ENCODE data around the gene MUCL3.
"Not testable (repeated sequence)": the region's sequence is repeated elsewhere in the genome, so short reads cannot be mapped to it uniquely, and the experiment has no call there.

Gene MUCL3

DNA sequence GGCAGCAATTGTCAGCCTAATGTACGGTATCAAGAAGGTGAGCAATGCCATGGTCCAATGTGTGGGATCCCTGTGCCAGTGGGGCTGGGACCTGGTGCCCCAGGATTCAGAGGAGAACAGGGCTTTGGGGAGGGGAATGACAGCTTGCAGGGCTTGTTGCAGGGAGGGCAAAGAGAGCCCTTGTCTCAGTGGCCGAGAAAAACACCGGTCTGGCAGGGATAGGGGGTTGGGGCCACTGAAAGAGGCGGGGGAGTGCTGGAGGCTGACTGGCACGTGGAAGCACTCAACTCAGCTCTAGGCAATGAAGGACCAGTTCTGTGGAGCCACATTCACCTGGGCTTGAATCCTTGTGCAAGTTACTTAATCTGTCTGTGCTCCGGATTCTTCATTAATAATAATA, 3.5 kb upstream of the MUCL3 start:
- no peak for DNase-seq (ENCODE audit: low read depth in 2 of 2, low spot score in 1 of 2)

- no peak for DNase-seq (ENCODE audit: low read depth in 2 of 2, low spot score in 1 of 2)
Measured at GRCh38 chr6:30938730-30939129, 2.0 kb upstream of the MUCL3 start.

- DNase-seq (ENCODE audit: low read depth in 2 of 2, low spot score in 1 of 2) = no peak
Measured at GRCh38 chr6:30939473-30939872, 1.3 kb upstream of the MUCL3 start.

GRCh38 chr6:30942338-30943060, 1.7 kb downstream of the MUCL3 start:
- no peak for DNase-seq (ENCODE audit: low read depth in 2 of 2, low spot score in 1 of 2)

- no peak for DNase-seq (ENCODE audit: low read depth in 2 of 2, low spot score in 1 of 2)
Measured at GRCh38 chr6:30944051-30944450, 3.3 kb downstream of the MUCL3 start.

- no peak for DNase-seq (ENCODE audit: low read depth in 2 of 2, low spot score in 1 of 2)
Measured at GRCh38 chr6:30945281-30945680, 4.5 kb downstream of the MUCL3 start.

DNA sequence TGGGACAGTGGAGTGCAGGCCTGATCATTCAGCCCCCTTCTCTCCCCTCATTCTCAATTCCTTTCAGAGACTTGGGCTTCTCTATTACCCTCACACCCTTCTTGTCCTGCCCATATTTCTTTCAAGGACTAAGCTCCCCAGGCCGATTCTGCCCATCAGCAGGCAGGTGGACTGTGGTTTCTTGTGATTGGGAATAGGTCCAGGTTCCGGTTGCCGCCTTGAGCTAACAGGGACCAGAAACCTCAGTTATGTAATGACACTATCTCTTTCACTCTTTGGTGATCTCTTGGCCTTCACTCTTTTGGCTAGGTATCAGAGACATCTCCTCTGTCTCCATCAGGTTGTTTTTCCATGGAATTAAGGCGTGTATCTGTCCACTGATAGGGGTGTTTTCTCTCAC, 6.5 kb downstream of the MUCL3 start:
- DNase-seq (ENCODE audit: low read depth in 2 of 2, low spot score in 1 of 2) = no peak

DNA sequence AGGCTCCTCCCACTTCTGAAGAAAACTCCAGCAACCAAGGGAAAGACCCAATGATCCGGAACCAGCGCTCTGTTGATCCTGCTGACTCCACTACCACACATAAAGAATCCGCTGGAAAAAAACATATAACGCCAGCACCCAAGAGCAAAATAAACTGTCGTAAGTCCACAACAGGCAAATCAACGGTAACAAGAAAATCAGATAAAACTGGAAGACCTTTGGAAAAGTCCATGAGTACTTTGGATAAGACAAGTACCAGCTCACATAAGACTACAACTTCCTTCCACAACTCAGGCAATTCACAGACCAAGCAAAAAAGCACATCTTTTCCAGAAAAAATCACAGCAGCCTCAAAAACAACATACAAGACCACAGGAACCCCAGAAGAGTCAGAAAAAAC, 8.0 kb downstream of the MUCL3 start:
- DNase-seq (ENCODE audit: low read depth in 2 of 2, low spot score in 1 of 2) = no peak

DNA sequence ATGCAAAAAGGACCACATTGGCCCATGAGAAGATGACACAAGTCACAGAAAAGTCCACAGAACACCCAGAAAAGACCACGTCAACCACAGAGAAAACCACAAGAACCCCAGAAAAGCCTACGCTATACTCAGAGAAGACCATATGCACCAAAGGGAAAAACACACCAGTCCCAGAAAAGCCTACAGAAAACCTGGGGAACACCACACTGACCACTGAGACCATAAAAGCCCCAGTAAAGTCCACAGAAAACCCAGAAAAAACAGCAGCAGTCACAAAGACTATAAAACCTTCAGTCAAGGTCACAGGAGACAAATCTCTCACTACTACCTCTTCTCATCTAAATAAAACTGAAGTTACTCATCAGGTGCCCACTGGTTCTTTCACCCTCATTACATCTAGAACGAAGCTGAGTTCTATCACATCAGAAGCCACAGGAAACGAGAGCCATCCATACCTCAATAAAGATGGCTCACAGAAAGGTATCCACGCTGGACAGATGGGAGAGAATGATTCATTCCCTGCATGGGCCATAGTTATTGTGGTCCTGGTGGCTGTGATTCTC, 11.2 kb downstream of the MUCL3 start:
- DNase-seq (ENCODE audit: low read depth in 2 of 2, low spot score in 1 of 2) = no peak

GRCh38 chr6:30954631-30955366, 14.0 kb downstream of the MUCL3 start:
- no peak for DNase-seq (ENCODE audit: low read depth in 2 of 2, low spot score in 1 of 2)

DNA sequence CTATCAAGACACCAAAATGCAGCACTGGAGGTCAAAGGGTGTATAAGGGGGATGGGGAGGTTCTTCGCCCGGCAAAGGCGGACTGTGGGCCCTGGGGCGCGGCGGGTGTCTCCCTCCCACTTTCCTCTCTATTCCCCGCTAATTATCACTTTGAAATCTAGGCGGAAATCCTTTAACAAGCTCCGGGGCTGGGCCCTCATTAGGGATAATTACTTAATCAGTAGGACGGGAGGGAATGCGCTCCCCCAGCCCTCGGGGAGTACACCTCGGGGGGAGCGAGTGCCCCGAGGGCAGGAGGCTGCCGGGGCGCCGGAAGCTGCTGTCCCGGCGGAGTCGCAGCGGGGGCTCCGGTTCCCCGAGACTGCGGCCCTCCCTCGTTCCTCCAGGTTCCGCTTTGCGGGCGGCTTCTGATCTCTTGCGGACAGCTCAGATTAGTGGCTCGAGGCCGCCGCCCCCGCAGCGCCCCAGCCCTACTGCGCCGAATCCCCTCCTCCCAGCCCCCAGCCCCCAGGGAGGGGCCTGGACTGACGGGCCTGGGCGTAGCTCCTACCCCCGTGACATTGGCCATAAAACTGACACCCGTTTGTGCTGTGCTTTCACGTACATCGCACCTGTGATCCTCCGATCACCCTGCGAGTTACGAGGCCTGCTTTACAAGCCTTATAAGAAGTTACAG, 14.7 kb downstream of the MUCL3 start:
- DNase-seq (ENCODE audit: low read depth in 2 of 2, low spot score in 1 of 2) = peak; percentile 50 to 55

DNA sequence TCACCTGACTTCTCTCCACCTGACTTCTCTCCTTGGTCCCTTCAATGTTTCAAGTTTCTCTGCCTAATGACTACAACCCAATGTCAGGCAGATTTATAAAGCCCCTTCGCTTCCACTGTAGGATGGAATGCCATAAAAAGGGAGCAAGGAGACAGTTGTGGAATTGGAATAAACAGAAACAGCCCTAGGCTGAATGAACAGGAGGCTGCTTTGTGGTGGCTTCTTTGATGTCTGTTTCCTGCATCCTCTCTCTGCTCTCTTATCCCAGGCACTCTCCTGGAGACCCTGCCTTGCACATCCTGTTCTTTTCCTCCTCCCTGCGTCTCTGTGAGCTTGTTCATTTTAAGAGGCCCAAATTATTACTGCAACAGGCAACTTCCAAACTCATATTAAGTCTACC, 16.9 kb downstream of the MUCL3 start:
- no peak for DNase-seq (ENCODE audit: low read depth in 2 of 2, low spot score in 1 of 2)

- no peak for DNase-seq (ENCODE audit: low read depth in 2 of 2, low spot score in 1 of 2)
Measured at GRCh38 chr6:30960907-30961673, 20.3 kb downstream of the MUCL3 start.

DNA sequence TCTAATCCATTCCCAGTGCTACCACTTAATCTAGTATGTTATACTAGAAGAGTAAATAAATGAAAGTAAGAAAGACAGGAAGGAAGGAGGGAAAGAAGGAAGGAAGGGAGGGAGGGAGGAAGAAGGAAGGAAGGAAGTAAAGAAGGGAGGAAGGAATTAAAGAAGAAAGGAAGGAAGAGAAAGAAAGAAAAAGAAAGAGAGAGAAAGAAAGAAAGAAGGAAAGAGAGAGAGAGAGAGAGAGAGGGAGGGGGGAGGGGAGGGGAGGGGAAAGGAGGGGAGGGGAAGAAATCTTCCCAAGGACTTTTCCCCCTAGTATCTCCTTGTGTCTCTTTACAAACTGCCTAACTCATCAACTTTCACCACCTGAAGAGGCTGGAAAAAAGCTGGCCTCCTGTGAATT, 21.9 kb downstream of the MUCL3 start:
- no peak for DNase-seq (ENCODE audit: low read depth in 2 of 2, low spot score in 1 of 2)

GRCh38 chr6:30963641-30964040, 22.9 kb downstream of the MUCL3 start:
- DNase-seq (ENCODE audit: low read depth in 2 of 2, low spot score in 1 of 2) = no peak

DNA sequence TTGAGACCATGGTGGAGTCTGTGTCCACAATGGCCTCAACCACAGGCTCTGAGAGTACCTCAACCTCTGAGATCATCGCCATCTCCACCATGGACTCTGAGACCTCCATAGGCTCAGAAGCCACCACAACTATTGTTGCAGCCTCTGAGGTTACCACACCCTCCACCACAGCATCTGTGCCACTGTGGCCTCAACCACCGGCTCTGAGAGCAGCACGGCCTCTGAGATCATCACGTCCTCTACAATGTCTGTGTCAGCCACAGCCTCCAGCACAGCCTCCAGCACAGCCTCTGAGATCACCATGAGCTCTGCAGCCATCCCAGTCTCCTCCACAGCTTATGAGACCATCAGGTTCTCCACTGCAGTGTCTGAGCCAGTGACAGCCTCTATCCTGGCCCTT, 23.3 kb downstream of the MUCL3 start:
- DNase-seq (ENCODE audit: low read depth in 2 of 2, low spot score in 1 of 2) = no peak

DNA sequence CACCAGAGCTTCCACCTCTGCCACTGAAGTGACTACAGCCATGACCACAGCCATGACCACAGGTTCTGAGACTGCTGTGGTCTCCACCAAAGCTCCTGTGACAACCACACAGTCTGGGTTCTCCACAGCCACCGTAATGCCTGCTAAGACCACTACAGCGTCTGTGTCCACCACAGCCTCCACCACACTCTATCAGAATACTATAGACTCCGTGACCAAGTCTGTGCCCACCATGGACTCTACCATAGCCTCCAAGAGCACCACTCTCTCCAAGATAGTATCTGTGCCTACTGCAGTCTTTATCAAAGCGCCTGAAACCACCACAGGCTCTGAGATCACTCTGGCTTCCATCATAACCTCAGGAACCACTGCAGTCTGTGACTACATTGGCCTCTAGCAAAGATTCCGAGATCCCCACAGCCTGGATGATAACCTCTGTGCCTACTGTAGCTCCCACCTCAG, 24.4 kb downstream of the MUCL3 start:
- no peak for DNase-seq (ENCODE audit: low read depth in 2 of 2, low spot score in 1 of 2)

GRCh38 chr6:30966154-30966553, 25.4 kb downstream of the MUCL3 start:
- DNase-seq (ENCODE audit: low read depth in 2 of 2, low spot score in 1 of 2) = no peak

- DNase-seq (ENCODE audit: low read depth in 2 of 2, low spot score in 1 of 2) = not testable (repeated sequence)
Measured at GRCh38 chr6:30969171-30969570, 28.4 kb downstream of the MUCL3 start.

GRCh38 chr6:30970946-30971345, 30.2 kb downstream of the MUCL3 start:
- DNase-seq (ENCODE audit: low read depth in 2 of 2, low spot score in 1 of 2) = no peak

DNA sequence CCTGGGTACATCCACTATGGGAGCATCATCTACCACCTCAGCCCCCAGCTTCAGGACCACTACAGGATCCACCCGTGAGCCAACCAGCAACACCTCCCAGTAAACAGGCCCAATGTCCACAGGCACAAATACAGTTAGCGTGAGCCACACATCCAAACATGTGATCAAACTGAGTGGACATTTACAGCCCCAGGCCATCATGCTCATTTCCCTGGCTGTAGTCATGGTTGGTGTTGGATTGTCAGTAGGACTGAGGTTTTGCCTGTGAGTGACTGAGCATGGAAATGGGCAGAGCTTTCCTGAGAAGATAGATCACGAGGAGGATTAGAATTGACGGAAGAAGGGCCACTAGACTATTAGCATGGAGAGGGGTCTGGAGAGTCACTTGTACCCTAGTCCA, 32.0 kb downstream of the MUCL3 start:
- no peak for DNase-seq (ENCODE audit: low read depth in 2 of 2, low spot score in 1 of 2)
